GM20000 (cell line): ENCODE data around the gene PBRM1.
A peak's percentile ranks its signal among the peaks of the same experiment; 100 is the strongest.
"Not testable (repeated sequence)": the region's sequence is repeated elsewhere in the genome, so short reads cannot be mapped to it uniquely, and the experiment has no call there.

ENCODE experiments used
- DNase-seq: peaks from one replicate; pipeline ENCODE4 v3.0.0; 2012; ENCODE audit warnings: low spot score
- CTCF ChIP-seq: IDR thresholded peaks from 2 replicates; pipeline ENCODE4 v1.5.1; 2012; ENCODE audit warnings: mild to moderate bottlenecking, control low read depth; ENCODE audit errors: extremely low read depth, missing control alignments

Gene PBRM1

GRCh38 chr3:52685709-52686691 is at the start of gene PBRM1, which contains the start of gene GNL3:
PBRM1 (minus strand) TSS chr3:52685913.
GNL3 (plus strand) TSS chr3:52686032; CDS start chr3:52686093, 61 bp downstream.
- no peak for TF ChIP-seq CTCF
- peak; percentile 94 for DNase-seq

GRCh38 chr3:52733256-52733891 is 47.7 kb upstream of the PBRM1 start:
- no peak for TF ChIP-seq CTCF
- no peak for DNase-seq

GRCh38 chr3:52731590-52731989 is 45.9 kb upstream of the PBRM1 start:
- no peak for DNase-seq
- TF ChIP-seq CTCF: no peak

GRCh38 chr3:52730681-52731080 is 45.0 kb upstream of the PBRM1 start:
- no peak for DNase-seq
- no peak for TF ChIP-seq CTCF

GRCh38 chr3:52728753-52729152 is 43.0 kb upstream of the PBRM1 start:
- not testable (repeated sequence) for DNase-seq

GRCh38 chr3:52724511-52724910 is 38.8 kb upstream of the PBRM1 start:
- DNase-seq: no peak
- no peak for TF ChIP-seq CTCF

GRCh38 chr3:52723935-52724334 is 38.2 kb upstream of the PBRM1 start:
- no peak for DNase-seq
- no peak for TF ChIP-seq CTCF
